SHP77 (cell line): ENCODE results near the gene UACA.
"Not testable (repeated sequence)": the region's sequence is repeated elsewhere in the genome, so short reads cannot be mapped to it uniquely, and the experiment has no call there.

ENCODE experiments used
- DNase-seq, 2 experiments: peaks; one replicate each; lab custom pipeline; 2025; lab: John Stamatoyannopoulos, UW

UACA gene

DNA sequence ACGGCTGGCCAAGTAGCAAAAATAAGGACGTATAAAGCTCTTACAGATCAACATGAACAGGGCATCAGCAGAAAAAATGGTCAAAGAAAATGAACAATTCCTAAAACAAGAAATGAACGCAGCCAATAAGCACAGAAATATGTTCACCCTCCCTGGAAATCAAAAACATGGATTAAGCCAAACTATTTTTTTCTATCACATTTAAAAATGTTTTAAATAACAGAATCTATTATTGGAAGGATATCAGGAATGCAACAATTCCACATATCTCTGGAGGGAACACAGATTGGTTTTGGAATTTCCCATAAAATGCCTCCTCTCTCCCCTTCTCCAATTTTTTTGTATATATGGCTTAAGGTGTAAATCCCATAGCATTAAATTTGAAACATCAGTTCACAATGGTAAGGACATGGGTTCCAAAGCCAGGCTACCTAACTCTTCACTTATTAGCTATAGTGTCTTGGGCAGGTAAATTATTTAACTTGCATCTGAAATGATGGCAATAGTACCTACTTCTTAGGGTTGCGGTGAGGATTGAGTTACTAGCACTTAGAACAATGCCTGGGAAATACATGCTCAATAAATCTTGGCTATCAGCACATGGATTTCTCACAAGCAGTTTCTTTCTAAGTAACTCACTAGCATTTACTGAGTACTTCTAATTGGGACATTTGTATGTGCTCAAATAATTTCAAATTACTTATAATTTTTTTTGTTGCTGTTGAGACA lies 10.1 kb downstream of the UACA start:
- DNase-seq: no peak

- DNase-seq: no peak
These were observed 11.1 kb downstream of the UACA start for GRCh38 chr15:70752193-70752635.

- DNase-seq: no peak
These were observed 13.0 kb downstream of the UACA start for GRCh38 chr15:70750203-70750869.

DNA sequence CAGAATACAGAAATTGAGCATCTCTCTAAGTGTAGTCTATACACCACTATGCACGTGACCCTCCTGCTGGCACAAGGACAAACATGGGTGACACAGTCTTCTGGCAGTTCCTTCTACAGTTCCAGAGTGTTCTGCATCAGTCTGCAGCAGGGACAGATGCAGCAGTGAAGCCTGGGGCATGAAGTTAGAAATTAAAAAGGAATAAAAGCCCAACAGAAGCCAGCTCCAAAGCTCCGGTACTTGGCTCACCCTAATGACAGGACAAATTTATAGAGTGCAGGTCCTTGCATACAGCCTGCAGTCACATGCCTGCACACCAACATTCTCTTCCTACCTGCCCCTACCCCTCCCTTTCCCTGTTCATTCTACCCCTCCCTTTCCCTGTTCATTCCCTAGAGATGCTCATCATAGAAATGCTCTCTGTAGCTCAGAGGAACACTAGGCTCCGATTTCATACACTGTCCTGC lies 15.0 kb downstream of the UACA start:
- DNase-seq: no peak

DNA sequence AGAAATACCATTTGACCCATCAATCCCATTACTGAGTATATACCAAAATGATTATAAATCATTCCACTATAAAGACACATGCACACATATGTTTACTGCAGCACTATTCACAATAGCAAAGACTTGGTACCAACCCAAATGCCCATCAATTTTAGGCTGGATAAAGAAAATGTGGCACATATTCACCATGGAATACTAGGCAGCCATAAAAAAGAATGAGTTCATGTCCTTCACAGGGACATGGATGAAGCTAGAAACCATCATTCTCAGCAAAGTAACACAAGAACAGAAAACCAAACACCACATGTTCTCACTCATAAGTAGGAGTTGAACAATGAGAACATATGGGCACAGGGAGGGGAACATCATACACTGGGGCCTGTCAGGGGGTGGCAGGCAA lies 16.8 kb downstream of the UACA start:
- not testable (repeated sequence) for DNase-seq

GRCh38 chr15:70742928-70743327 lies 20.4 kb downstream of the UACA start:
- DNase-seq: no peak

DNA sequence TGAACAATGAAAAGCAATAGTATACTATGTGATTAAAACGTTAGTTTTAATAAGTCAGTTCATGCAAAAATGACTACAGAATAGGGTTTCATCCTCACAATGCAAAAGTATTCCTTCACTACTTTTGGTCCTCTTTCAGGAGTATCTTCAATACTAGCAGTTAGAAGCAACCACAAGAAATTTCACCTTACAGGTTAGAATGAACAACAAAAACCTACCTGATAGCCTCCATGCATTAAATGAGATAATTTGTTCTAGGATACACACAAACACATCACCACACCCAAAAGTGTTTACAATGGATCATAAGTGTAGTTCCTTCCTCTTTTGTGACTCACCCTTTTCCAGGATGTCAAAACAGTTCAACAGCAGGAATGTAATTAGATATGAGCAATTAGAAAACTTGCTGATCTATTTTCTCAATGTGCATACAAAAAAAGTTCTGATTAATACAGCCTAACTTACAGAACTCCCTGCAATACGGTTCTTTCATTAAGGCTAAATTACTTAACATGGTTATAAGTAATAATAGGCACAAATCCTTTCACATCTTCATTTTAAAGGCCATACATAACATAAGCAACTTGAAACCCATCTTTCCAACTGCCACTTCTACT lies 21.6 kb downstream of the UACA start:
- DNase-seq: no peak

GRCh38 chr15:70741107-70741531 lies 22.2 kb downstream of the UACA start:
- DNase-seq: no peak

DNA sequence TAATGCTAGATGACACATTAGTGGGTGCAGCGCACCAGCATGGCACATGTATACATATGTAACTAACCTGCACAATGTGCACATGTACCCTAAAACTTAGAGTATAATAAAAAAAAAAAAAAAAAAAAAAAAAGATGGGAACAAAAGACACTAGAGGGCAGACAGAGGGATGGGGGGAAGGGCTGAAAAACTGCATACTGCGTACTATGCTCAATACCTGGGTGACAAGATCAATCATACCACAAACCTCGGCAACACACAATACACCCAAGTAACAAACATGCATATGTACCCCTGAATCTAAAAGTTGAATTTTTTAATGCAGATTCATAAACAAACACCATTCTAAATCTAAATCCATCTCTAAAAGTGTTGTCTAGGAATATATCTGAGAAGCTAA lies 28.3 kb downstream of the UACA start:
- DNase-seq: not testable (repeated sequence)

DNA sequence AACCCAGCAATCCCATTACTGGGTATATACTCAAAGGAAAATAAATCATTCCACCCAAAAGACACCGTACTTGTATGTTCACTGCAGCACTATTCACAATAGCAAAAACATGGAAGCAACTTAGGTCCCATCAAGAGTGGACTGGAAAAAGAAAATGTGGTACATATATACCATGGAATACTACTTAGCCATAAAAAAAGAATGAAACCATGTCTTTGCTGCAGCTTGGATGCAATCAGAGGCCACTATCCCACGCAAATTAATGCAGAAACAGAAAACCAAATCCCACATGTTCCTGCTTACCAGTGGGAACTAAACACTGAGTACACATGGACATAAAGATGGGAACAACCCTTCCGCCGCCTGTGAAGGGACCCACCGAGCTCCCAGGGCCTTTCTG lies 34.2 kb downstream of the UACA start:
- DNase-seq: no peak

- DNase-seq: no peak
These were observed 36.6 kb downstream of the UACA start for GRCh38 chr15:70726753-70727152.

- no peak for DNase-seq
These were observed 39.4 kb downstream of the UACA start for GRCh38 chr15:70723927-70724326.

GRCh38 chr15:70723122-70723422 lies 40.3 kb downstream of the UACA start:
- no peak for DNase-seq

GRCh38 chr15:70722266-70723121 lies 40.9 kb downstream of the UACA start:
- DNase-seq: peak in 1 of 2 experiments; percentile 55

DNA sequence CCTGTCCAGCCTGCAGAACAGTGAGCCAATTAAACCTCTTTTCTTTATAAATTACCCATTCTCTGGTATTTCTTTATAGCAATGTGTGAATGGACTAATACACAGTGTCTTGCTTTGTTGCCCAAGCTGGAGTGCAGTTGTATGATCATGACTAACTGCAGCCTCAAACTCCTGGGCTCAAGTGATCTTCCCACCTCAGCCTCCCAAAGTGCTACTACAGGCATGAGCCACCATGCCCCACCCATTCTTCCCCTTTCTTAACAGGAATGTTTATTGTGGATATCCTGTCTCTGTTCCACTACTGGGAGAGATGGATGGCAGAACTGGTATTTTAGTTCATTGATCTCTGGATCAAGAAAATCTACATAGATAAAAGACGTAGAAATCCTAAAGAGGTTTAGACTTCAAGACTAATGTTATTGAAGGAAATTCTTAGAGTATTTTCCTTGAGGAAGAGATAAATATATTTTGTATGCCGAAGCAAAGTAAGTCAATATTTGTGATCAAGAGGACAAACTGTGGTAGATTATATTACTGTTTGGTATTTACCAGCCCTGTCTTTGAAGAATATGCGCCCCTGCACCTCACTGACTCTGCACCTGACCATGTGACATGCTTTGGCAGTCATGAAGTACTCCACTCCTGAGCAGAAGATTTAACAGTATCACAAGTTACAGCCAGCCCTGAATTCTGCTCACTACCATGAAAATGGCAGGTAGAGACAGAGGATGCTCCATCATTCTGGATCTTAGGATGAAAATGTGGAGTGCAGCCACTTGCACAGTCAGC lies 42.9 kb downstream of the UACA start:
- no peak for DNase-seq

GRCh38 chr15:70717237-70717793 lies 46.0 kb downstream of the UACA start:
- DNase-seq: no peak

- DNase-seq: no peak
These were observed 47.4 kb downstream of the UACA start for GRCh38 chr15:70715840-70716485.

DNA sequence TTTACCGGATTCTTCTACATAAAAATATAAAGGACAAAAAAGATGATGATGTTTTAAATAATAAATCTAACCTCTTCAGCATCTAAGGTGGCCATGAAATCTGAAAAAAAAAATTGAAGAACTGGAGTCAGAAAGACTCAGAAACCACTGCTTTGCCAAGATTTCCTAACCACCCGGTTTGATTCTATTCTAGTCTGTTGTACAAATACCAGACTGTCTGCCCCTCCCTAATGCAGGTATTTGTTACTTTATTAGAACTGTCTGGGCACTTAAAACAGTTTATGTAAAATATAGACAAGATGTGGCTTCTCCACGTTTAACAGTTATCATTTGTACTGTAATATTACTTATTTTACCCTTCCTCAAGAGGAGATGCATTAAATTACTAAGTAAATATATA lies 48.8 kb downstream of the UACA start:
- DNase-seq: no peak

DNA sequence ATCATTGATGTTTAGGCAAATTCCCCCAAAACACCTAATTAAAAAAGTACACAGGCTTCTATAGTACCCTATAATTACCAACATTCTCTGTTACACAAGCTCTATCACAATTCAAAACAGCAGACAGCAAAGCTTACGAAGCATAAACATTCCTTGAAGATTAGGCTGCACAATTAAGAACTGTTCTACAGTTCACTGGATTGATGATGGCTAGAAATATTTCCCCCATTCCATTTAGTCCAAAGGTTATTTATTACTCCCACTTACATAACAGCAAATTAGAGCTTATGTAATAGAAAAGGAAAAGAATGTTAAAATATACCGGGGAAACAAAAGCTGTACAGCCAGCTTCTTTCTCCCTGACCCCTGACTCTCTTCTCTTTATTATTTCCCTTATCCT lies 49.3 kb downstream of the UACA start:
- DNase-seq: no peak

GRCh38 chr15:70712271-70712670 lies 51.1 kb downstream of the UACA start:
- DNase-seq: no peak

DNA sequence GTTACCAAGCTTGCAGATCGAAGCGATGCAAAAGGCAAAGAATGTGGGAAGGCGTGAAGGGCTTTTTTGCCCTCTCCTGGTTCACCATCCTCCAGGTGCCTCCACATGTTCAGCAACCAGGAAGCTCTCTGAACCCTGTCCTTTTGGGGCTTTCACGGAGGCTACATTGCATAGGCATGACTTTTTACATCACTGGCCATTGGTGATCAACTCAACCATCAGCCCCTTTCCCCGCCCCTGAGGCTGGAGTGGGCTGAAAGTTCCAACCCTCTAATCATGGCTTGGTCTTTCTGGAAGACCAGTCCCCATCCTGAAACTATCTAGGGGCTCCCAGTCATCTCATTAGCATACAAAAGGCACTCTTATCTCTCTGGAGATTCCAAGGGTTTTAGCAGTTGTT lies 52.6 kb downstream of the UACA start:
- DNase-seq: no peak
